Trophoblast cell (in vitro differentiated cells and primary cell): ENCODE results near the gene TSPOAP1.

Experiments
- DNase-seq, 2 donors: peaks; one replicate each; pipeline ENCODE4 v3.0.0-alpha.2; 2016
- H2AFZ ChIP-seq: 2 replicates; pipeline ENCODE4 v1.6.1; 2013; ENCODE audit warnings: low read length, moderate library complexity, mild to moderate bottlenecking; ENCODE audit not compliant: insufficient read depth, poor library complexity
- H2AK5ac ChIP-seq: 2 replicates; pipeline ENCODE4 v1.6.1; 2013; ENCODE audit warnings: mild to moderate bottlenecking, low read length
- H2BK120ac ChIP-seq: 2 replicates; pipeline ENCODE4 v1.6.1; 2013; ENCODE audit warnings: low read length, mild to moderate bottlenecking, moderate library complexity; ENCODE audit not compliant: insufficient read depth, poor library complexity
- H2BK12ac ChIP-seq: 2 replicates; pipeline ENCODE4 v1.6.1; 2013; ENCODE audit warnings: mild to moderate bottlenecking, low read length, moderate library complexity
- H2BK5ac ChIP-seq: 2 replicates; pipeline ENCODE4 v1.6.1; 2013; ENCODE audit warnings: low read length, low read depth, moderate library complexity, mild to moderate bottlenecking; ENCODE audit not compliant: poor library complexity
- H3K14ac ChIP-seq: 2 replicates; pipeline ENCODE4 v1.6.1; 2013; ENCODE audit warnings: mild to moderate bottlenecking, low read length
- H3K18ac ChIP-seq: 2 replicates; pipeline ENCODE4 v1.6.1; 2013; ENCODE audit warnings: mild to moderate bottlenecking, low read length
- H3K23ac ChIP-seq: 2 replicates; pipeline ENCODE4 v1.6.1; 2013; ENCODE audit warnings: low read length
- H3K27ac ChIP-seq: 2 replicates; pipeline ENCODE4 v1.5.1; 2013; ENCODE audit warnings: low read depth, mild to moderate bottlenecking, inconsistent platforms, low read length, moderate library complexity
- H3K27me3 ChIP-seq: 2 replicates; pipeline ENCODE4 v1.6.1; 2013; ENCODE audit warnings: inconsistent platforms, mild to moderate bottlenecking, low read length, moderate library complexity; ENCODE audit not compliant: insufficient read depth
- H3K36me3 ChIP-seq, 2 experiments: 1 replicate in 1 of 2; 2 replicates in 1 of 2; pipeline ENCODE4 v1.6.1; 2013; ENCODE audit warnings: low read length in 2 of 2, mild to moderate bottlenecking in 2 of 2, moderate library complexity in 1 of 2; ENCODE audit not compliant: insufficient read depth in 2 of 2, control insufficient read depth in 1 of 2
- H3K4ac ChIP-seq: 2 replicates; pipeline ENCODE4 v1.6.1; 2013; ENCODE audit warnings: low read depth, mild to moderate bottlenecking, low read length, moderate library complexity
- H3K4me1 ChIP-seq, 2 experiments: 1 replicate in 1 of 2; 2 replicates in 1 of 2; pipeline ENCODE4 v1.6.1; 2013; ENCODE audit warnings: low read length in 2 of 2, mild to moderate bottlenecking in 2 of 2, moderate library complexity in 1 of 2; ENCODE audit not compliant: insufficient read depth in 2 of 2, control insufficient read depth in 1 of 2
- H3K4me2 ChIP-seq: 2 replicates; pipeline ENCODE4 v1.6.1; 2013; ENCODE audit warnings: inconsistent platforms, mild to moderate bottlenecking, low read length, moderate library complexity
- H3K4me3 ChIP-seq: 2 replicates; pipeline ENCODE4 v1.5.1; 2013; ENCODE audit warnings: mild to moderate bottlenecking, low read depth, low read length, inconsistent platforms
- H3K79me1 ChIP-seq: one replicate; pipeline ENCODE4 v1.6.1; 2013; ENCODE audit warnings: low read length
- H3K79me2 ChIP-seq: 2 replicates; pipeline ENCODE4 v1.6.1; 2013; ENCODE audit warnings: low read length, mild to moderate bottlenecking; ENCODE audit not compliant: control insufficient read depth, insufficient read depth, poor library complexity
- H3K9ac ChIP-seq: 2 replicates; pipeline ENCODE4 v1.6.1; 2013; ENCODE audit warnings: mild to moderate bottlenecking, low read length
- H3K9me3 ChIP-seq: 2 replicates; pipeline ENCODE4 v1.6.1; 2013; ENCODE audit warnings: low read depth, mild to moderate bottlenecking, control low read depth, inconsistent platforms, low read length; ENCODE audit not compliant: insufficient read depth
- H4K12ac ChIP-seq: 2 replicates; pipeline ENCODE4 v1.6.1; 2013; ENCODE audit warnings: low read depth, mild to moderate bottlenecking, low read length, moderate library complexity
- H4K8ac ChIP-seq: 2 replicates; pipeline ENCODE4 v1.6.1; 2013; ENCODE audit warnings: low read depth, mild to moderate bottlenecking, low read length, moderate library complexity
- H4K91ac ChIP-seq: one replicate; pipeline ENCODE4 v1.6.1; 2013; ENCODE audit warnings: low read depth, mild to moderate bottlenecking, low read length, moderate library complexity
- WGBS: extraction: QIAGEN DNeasy Blood & Tissue Kit; methylation state at CpG from one replicate; pipeline ENCODE4 v1.1.7; 2013; ENCODE audit warnings: missing lambda C conversion rate; ENCODE audit not compliant: insufficient read length, insufficient coverage; ENCODE audit errors: extremely low coverage; 5-methylcytosine and 5-hydroxymethylcytosine counted together

TSPOAP1 gene

DNA sequence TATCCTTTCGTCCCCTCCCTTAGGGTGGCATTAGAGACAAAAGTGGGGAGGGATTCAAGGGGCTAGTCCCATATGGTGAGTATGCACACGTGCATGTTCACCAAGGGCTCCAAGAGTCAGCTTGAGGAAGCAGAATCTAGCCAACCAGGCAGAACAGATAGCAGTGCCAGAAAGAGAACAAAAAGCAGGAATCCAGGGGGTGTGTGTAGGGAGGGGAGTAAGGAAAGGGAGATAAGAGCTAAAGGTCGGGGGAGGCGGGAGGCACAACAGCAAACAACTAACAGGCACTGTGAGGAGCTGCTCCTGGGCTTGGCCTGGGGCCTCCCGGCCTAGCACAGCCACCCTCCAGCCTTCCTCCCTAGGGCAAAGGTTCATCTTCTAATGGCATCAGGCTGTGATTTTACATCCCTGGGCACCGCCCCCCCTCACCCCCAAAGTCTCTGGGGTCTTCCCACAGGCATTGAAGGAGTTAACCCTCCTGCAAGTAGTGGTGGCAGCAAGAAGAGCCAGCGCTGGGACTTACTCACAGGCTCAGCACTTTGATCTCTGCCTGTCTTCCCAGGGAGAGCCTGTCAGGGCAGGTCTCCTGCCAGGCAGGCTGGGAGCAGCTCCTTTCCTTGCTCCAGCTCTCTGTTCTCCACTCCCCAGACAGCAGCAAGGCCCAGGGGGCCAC is 35.8 kb upstream of the TSPOAP1 start:
- Histone ChIP-seq H3K18ac (peak overlapping the region; percentile 50), H3K14ac (peak overlapping the region; percentile 55), H3K4me3 (no peak overlapping the region), H2BK120ac (peak overlapping the region; percentile 82), H3K79me2 (no peaks in the 10 kb centered on the region), H3K4me2 (peak overlapping the region; percentile 32), H3K79me1 (peaks cover 20% of the 10 kb centered on the region), H2BK5ac (peak overlapping the region; percentile 78), H3K9me3 (no peaks in the 10 kb centered on the region), H3K4me1 (peaks cover 33 to 38% of the 10 kb centered on the region in 2 experiments), H4K12ac (no peak overlapping the region), H2AFZ (no peak overlapping the region), H2BK12ac (peak overlapping the region; percentile 88), H3K4ac (peak overlapping the region; percentile 48), H3K9ac (no peak overlapping the region), H4K8ac (peak overlapping the region; percentile 47), H4K91ac (peak overlapping the region; percentile 88), H2AK5ac (peak overlapping the region; percentile 57), H3K23ac (no peak overlapping the region), H3K27me3 (no peaks in the 10 kb centered on the region), H3K36me3 (no peaks in the 10 kb centered on the region), H3K27ac (peak overlapping the region; percentile 92)
- DNase-seq = no peak
- WGBS = no CpG with 5 or more reads among the region's 7 CpGs

DNA sequence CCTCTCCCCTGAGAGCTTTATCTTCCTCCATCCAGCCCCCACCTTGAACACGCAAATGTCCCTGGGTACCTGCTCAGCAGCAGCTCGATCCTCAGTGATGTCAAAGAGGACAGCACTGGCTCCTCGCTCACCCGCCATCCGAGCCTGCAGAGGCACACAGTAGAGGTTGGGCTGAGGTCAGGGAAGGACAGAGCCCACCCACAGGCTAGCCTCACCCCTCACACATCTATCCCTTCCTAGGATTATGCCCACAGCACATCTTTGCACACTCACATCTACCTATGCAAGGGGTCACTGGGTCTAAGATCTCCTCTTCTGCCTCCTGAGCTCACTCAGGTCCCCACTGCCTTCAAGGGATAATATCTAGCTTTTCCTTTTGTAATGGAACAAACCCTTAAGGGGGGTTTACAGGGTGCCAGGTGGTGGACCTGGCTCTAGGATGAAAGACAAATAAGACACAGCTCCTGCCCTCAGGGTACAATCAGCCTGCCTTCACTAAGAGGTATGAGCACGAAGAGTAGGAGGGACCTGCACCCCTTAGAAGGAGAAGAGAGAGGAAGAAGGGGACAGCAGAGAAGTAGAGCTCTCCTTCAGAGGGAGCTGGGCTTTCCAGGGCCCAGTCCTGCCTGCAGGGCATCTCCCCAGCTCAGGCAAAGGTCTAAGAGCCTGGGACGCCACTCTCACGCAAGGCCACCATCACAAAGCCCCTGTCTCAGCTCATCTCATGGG is 35.0 kb upstream of the TSPOAP1 start:
- Histone ChIP-seq H2BK5ac (peak overlapping the region; percentile 59), H3K79me2 (no peaks in the 10 kb centered on the region), H3K18ac (peak overlapping the region; percentile 37), H3K27ac (peak overlapping the region; percentile 92), H3K36me3 (no peaks in the 10 kb centered on the region), H3K79me1 (peaks cover 20% of the 10 kb centered on the region), H3K4me1 (peaks cover 33 to 38% of the 10 kb centered on the region in 2 experiments), H4K91ac (peak overlapping the region; percentile 88), H2BK120ac (peak overlapping the region; percentile 80), H3K4ac (peak overlapping the region; percentile 25), H3K9me3 (no peaks in the 10 kb centered on the region), H3K4me2 (no peak overlapping the region), H3K4me3 (no peak overlapping the region), H4K8ac (peak overlapping the region; percentile 47), H3K14ac (peak overlapping the region; percentile 38), H2BK12ac (peak overlapping the region; percentile 88), H3K27me3 (no peaks in the 10 kb centered on the region), H3K9ac (no peak overlapping the region), H2AK5ac (peak overlapping the region; percentile 57), H3K23ac (no peak overlapping the region), H2AFZ (no peak overlapping the region), H4K12ac (no peak overlapping the region)
- DNase-seq = no peak
- WGBS = no CpG with 5 or more reads among the region's 8 CpGs

DNA sequence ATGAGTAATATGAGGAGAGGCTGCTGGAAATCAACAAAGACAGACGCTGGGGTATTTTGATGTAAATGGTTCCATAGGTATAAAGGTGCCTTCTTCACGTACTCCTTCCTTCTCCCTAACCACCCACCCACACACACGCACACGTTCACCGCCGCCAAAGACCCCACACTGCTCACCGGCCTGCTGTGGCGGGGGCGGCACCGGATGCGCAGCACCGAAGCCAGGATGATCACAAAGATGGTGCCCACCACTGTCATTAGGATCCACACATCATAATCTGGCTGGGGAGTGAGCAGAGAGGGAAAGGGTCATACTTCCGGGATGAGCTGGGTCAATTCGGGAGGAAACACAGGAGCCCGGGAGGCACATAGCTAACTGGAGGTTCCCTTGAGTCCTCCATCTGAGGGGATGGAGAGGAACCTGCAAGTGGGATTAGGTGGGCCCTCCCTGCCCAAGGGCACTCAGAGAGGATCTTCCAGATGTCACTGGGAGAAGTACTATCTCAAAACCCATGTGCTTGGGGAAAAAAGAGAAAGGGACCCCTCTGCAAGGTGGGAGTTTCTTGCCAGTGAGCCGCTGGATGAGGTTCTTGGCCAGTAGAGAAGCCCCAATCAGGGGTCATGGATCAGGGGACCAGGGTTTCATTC is 33.9 kb upstream of the TSPOAP1 start:
- no peak for DNase-seq
- peak overlapping the region; percentile 28 for H4K12ac ChIP-seq
- H3K4me2 ChIP-seq = no peak overlapping the region
- H2AFZ ChIP-seq = no peak overlapping the region
- H3K4me1 ChIP-seq = peaks cover 33 to 38% of the 10 kb centered on the region in 2 experiments
- WGBS = no CpG with 5 or more reads among the region's 16 CpGs
- no peak overlapping the region for H3K9ac ChIP-seq
- H3K4me3 ChIP-seq = no peak overlapping the region
- no peak overlapping the region for H4K8ac ChIP-seq
- H2BK12ac ChIP-seq = peak overlapping the region; percentile 91
- no peak overlapping the region for H4K91ac ChIP-seq
- H3K18ac ChIP-seq = no peak overlapping the region
- H2AK5ac ChIP-seq = peak overlapping the region; percentile 70
- no peak overlapping the region for H3K14ac ChIP-seq
- no peak overlapping the region for H3K27ac ChIP-seq
- no peak overlapping the region for H3K23ac ChIP-seq
- peaks cover 7 to 11% of the 10 kb centered on the region in 2 experiments for H3K36me3 ChIP-seq
- no peaks in the 10 kb centered on the region for H3K79me2 ChIP-seq
- H2BK120ac ChIP-seq = peak overlapping the region; percentile 6
- no peaks in the 10 kb centered on the region for H3K9me3 ChIP-seq
- H3K79me1 ChIP-seq = peaks cover 20% of the 10 kb centered on the region
- H3K27me3 ChIP-seq = no peaks in the 10 kb centered on the region
- no peak overlapping the region for H3K4ac ChIP-seq
- H2BK5ac ChIP-seq = no peak overlapping the region

DNA sequence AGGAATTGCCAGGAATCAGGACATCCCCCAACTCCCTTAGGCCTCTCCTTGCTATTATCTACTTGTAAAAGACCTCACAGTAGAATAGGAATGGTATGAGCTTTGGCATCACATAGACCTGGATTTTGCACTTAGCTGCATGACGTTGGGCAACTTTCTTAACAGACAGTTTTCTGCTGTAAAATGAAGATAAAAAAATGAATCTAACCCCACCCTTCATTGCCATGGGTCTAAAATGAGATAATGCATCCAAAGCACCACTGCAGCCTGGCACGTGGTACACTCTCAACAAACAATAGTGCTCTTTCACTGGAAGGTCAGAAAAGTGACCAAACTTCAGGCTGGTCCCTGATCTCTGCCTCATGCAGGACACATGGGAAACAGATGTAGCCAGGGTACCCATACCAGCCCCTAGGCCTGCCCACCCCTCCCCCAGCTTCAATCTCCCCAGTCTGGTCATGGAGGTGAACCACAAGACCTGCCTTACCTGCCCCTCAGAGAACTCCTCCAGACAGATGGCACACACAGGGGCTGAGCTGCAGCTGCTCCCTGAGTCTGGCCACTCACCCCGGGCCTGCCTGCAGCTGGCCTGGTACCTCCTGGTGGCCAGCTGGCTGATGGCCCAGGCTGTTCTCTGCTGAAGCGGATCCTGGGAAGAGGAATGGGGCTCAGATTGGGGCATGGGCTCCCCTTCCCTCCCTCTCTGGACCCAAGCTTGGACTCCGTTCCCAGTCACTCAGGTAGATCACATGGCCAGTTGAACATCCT is 31.9 kb upstream of the TSPOAP1 start:
- Histone ChIP-seq H2BK12ac (no peak overlapping the region), H3K79me1 (peaks cover 20% of the 10 kb centered on the region), H3K4me3 (no peak overlapping the region), H3K23ac (no peak overlapping the region), H3K14ac (no peak overlapping the region), H2BK120ac (no peak overlapping the region), H4K91ac (no peak overlapping the region), H3K9me3 (no peaks in the 10 kb centered on the region), H2BK5ac (no peak overlapping the region), H3K79me2 (no peaks in the 10 kb centered on the region), H3K27me3 (no peaks in the 10 kb centered on the region), H2AFZ (no peak overlapping the region), H2AK5ac (no peak overlapping the region), H3K18ac (no peak overlapping the region), H3K4ac (no peak overlapping the region), H3K4me2 (no peak overlapping the region), H3K36me3 (peaks cover 8 to 14% of the 10 kb centered on the region in 2 experiments), H4K8ac (no peak overlapping the region), H3K4me1 (peaks cover 24 to 28% of the 10 kb centered on the region in 2 experiments), H3K9ac (no peak overlapping the region), H3K27ac (no peak overlapping the region), H4K12ac (no peak overlapping the region)
- no peak for DNase-seq
- WGBS = no CpG with 5 or more reads among the region's 5 CpGs
